Measurements from ENCODE around the gene PEAK3. TPM values are rescaled to one million over a fixed set of nuclear protein-coding genes. Genes with fewer than 3 reads are reported as not detected.

Gene PEAK3
- total RNA-seq, 1 donor from 2014 or later: 0.18 TPM

GRCh38 chr19:2237051-2237868 is 44.7 kb downstream of the PEAK3 start:
- Mint-ChIP-seq H3K27me3 (ENCODE audit: low read depth) (no peaks in the 10 kb centered on the region), H3K36me3 (ENCODE audit: low read depth) (peaks cover 61% of the 10 kb centered on the region), H3K9me3 (no peaks in the 10 kb centered on the region), H3K27ac (peak overlapping the region; percentile 99), H3K4me3 (ENCODE audit: low read depth) (peak overlapping the region; percentile 99), H3K4me1 (ENCODE audit: low read depth) (peaks cover 43% of the 10 kb centered on the region)
- intact Hi-C loops (cut with micrococcal nuclease): loop anchor here (5.0 kb wide), 3 partner anchors 90 to 155 kb away; partner anchors contain the start of genes LSM7 and SPPL2B
- DNase-seq (ENCODE audit: low spot score): no peak

GRCh38 chr19:2236314-2237050 is 45.5 kb downstream of the PEAK3 start, which contains the start of the genes PLEKHJ1 and SF3A2:
Gene PLEKHJ1 (minus strand): TSS chr19:2236329. CDS start chr19:2236248, 81 bp downstream.
Gene SF3A2 (plus strand): TSS chr19:2236824. CDS start chr19:2243419, 6,595 bp downstream.
- H3K27ac Mint-ChIP-seq: peak within 1 kb of the TSS; percentile 99
- H3K4me1 Mint-ChIP-seq (ENCODE audit: low read depth): peaks cover 43% of the 10 kb centered on the region
- intact Hi-C loops (cut with micrococcal nuclease): loop anchor here (1.0 to 5.0 kb wide), 6 partner anchors 33 to 156 kb away; partner anchors contain the start of genes LSM7 and SPPL2B
- DNase-seq (ENCODE audit: low spot score): peak; percentile 97
- H3K27me3 Mint-ChIP-seq (ENCODE audit: low read depth): no peaks in the 10 kb centered on the region
- H3K9me3 Mint-ChIP-seq: no peaks in the 10 kb centered on the region
- peak within 1 kb of the TSS; percentile 99 for H3K4me3 Mint-ChIP-seq (ENCODE audit: low read depth)
- peaks cover 60% of the 10 kb centered on the region for H3K36me3 Mint-ChIP-seq (ENCODE audit: low read depth)

GRCh38 chr19:2236064-2236313 is 46.0 kb downstream of the PEAK3 start:
- Mint-ChIP-seq H3K4me1 (ENCODE audit: low read depth) (peaks cover 38% of the 10 kb centered on the region), H3K27ac (peak overlapping the region; percentile 40), H3K9me3 (no peaks in the 10 kb centered on the region), H3K36me3 (ENCODE audit: low read depth) (peaks cover 58% of the 10 kb centered on the region), H3K4me3 (ENCODE audit: low read depth) (peak overlapping the region; percentile 99), H3K27me3 (ENCODE audit: low read depth) (no peaks in the 10 kb centered on the region)
- intact Hi-C loops (cut with micrococcal nuclease): loop anchor here (1.0 to 5.0 kb wide), 6 partner anchors 33 to 156 kb away; partner anchors contain the start of genes LSM7 and SPPL2B
- no peak for DNase-seq (ENCODE audit: low spot score)

- Mint-ChIP-seq H3K27me3 (ENCODE audit: low read depth) (no peaks in the 10 kb centered on the region), H3K36me3 (ENCODE audit: low read depth) (peaks cover 56% of the 10 kb centered on the region), H3K27ac (peak overlapping the region; percentile 83), H3K4me3 (ENCODE audit: low read depth) (peak overlapping the region; percentile 95), H3K9me3 (no peaks in the 10 kb centered on the region), H3K4me1 (ENCODE audit: low read depth) (peaks cover 34% of the 10 kb centered on the region)
- intact Hi-C loops (cut with micrococcal nuclease): loop anchor here (1.0 to 5.0 kb wide), 6 partner anchors 34 to 157 kb away; partner anchors contain the start of genes LSM7 and SPPL2B
- DNase-seq (ENCODE audit: low spot score): peak; percentile 21
These were observed 46.5 kb downstream of the PEAK3 start for GRCh38 chr19:2235381-2236063.

GRCh38 chr19:2234996-2235380 is 47.0 kb downstream of the PEAK3 start:
- Mint-ChIP-seq H3K4me1 (ENCODE audit: low read depth) (peaks cover 30% of the 10 kb centered on the region), H3K36me3 (ENCODE audit: low read depth) (peaks cover 55% of the 10 kb centered on the region), H3K27me3 (ENCODE audit: low read depth) (no peaks in the 10 kb centered on the region), H3K9me3 (no peaks in the 10 kb centered on the region), H3K4me3 (ENCODE audit: low read depth) (peak overlapping the region; percentile 95), H3K27ac (peak overlapping the region; percentile 83)
- DNase-seq (ENCODE audit: low spot score): no peak
- intact Hi-C loops (cut with micrococcal nuclease): loop anchor here (5.0 kb wide), 3 partner anchors 92 to 157 kb away; partner anchors contain the start of genes LSM7 and SPPL2B

- Mint-ChIP-seq H3K9me3 (no peaks in the 10 kb centered on the region), H3K4me3 (ENCODE audit: low read depth) (peak overlapping the region; percentile 95), H3K4me1 (ENCODE audit: low read depth) (peaks cover 22% of the 10 kb centered on the region), H3K27ac (no peak overlapping the region), H3K36me3 (ENCODE audit: low read depth) (peaks cover 52% of the 10 kb centered on the region), H3K27me3 (ENCODE audit: low read depth) (no peaks in the 10 kb centered on the region)
- no peak for DNase-seq (ENCODE audit: low spot score)
- intact Hi-C loops (cut with micrococcal nuclease): no loop called here
These were observed 48.2 kb downstream of the PEAK3 start for GRCh38 chr19:2233601-2234280.

- no peak overlapping the region for H3K27ac Mint-ChIP-seq
- H3K4me3 Mint-ChIP-seq (ENCODE audit: low read depth): peak overlapping the region; percentile 2
- H3K9me3 Mint-ChIP-seq: no peaks in the 10 kb centered on the region
- intact Hi-C loops (cut with micrococcal nuclease): no loop called here
- DNase-seq (ENCODE audit: low spot score): no peak
- H3K4me1 Mint-ChIP-seq (ENCODE audit: low read depth): peaks cover 10% of the 10 kb centered on the region
- peaks cover 40% of the 10 kb centered on the region for H3K36me3 Mint-ChIP-seq (ENCODE audit: low read depth)
- no peaks in the 10 kb centered on the region for H3K27me3 Mint-ChIP-seq (ENCODE audit: low read depth)
These were observed 49.5 kb downstream of the PEAK3 start for GRCh38 chr19:2232286-2233151.

- Mint-ChIP-seq H3K36me3 (ENCODE audit: low read depth) (peaks cover 38% of the 10 kb centered on the region), H3K4me3 (ENCODE audit: low read depth) (no peak overlapping the region), H3K9me3 (no peaks in the 10 kb centered on the region), H3K27me3 (ENCODE audit: low read depth) (no peaks in the 10 kb centered on the region), H3K4me1 (ENCODE audit: low read depth) (peaks cover 9% of the 10 kb centered on the region), H3K27ac (no peak overlapping the region)
- intact Hi-C loops (cut with micrococcal nuclease): no loop called here
- no peak for DNase-seq (ENCODE audit: low spot score)
These were observed 50.3 kb downstream of the PEAK3 start for GRCh38 chr19:2231621-2232221.

GRCh38 chr19:2230807-2231533 is 51.0 kb downstream of the PEAK3 start:
- H3K4me1 Mint-ChIP-seq (ENCODE audit: low read depth): peaks cover 7% of the 10 kb centered on the region
- no peaks in the 10 kb centered on the region for H3K27me3 Mint-ChIP-seq (ENCODE audit: low read depth)
- H3K9me3 Mint-ChIP-seq: no peaks in the 10 kb centered on the region
- no peak overlapping the region for H3K4me3 Mint-ChIP-seq (ENCODE audit: low read depth)
- peaks cover 37% of the 10 kb centered on the region for H3K36me3 Mint-ChIP-seq (ENCODE audit: low read depth)
- DNase-seq (ENCODE audit: low spot score): no peak
- intact Hi-C loops (cut with micrococcal nuclease): no loop called here
- H3K27ac Mint-ChIP-seq: no peak overlapping the region

- intact Hi-C loops (cut with micrococcal nuclease): no loop called here
- H3K27ac Mint-ChIP-seq: no peak overlapping the region
These were observed 51.9 kb downstream of the PEAK3 start for GRCh38 chr19:2230033-2230531.

More at GRCh38 chr19:2230033-2230531, 51.9 kb downstream of the PEAK3 start:
- Mint-ChIP-seq H3K9me3 (no peaks in the 10 kb centered on the region), H3K4me3 (ENCODE audit: low read depth) (no peak overlapping the region), H3K27me3 (ENCODE audit: low read depth) (no peaks in the 10 kb centered on the region), H3K36me3 (ENCODE audit: low read depth) (peaks cover 42% of the 10 kb centered on the region), H3K4me1 (ENCODE audit: low read depth) (peaks cover 5% of the 10 kb centered on the region)
- DNase-seq (ENCODE audit: low spot score): no peak
